HFF-Myc (cell line): ENCODE measurements around the gene MRPS18A.

ENCODE experiments used
- DNase-seq: peaks from one replicate; pipeline ENCODE4 v3.0.0-alpha.2; 2011; ENCODE audit warnings: low read depth; ENCODE audit errors: extremely low read depth
- H3K4me3 ChIP-seq: replicated peaks from 2 replicates; pipeline ENCODE4 v1.5.1; 2011; ENCODE audit warnings: low read depth, mild to moderate bottlenecking, control low read depth, low read length
- CTCF ChIP-seq: IDR thresholded peaks from 2 replicates; pipeline ENCODE4 v1.5.1; 2012; ENCODE audit warnings: mild to moderate bottlenecking, low read depth, low read length, control low read depth; ENCODE audit errors: missing control alignments

MRPS18A gene

GRCh38 chr6:43677759-43678158 lies 9.8 kb downstream of the MRPS18A start:
- no peak for TF ChIP-seq CTCF
- no peak overlapping the region for H3K4me3 ChIP-seq
- DNase-seq = no peak

- no peak for DNase-seq
- no peak for TF ChIP-seq CTCF
- no peak overlapping the region for H3K4me3 ChIP-seq
These were observed 10.5 kb downstream of the MRPS18A start for GRCh38 chr6:43676962-43677606.

GRCh38 chr6:43674921-43675320 lies 12.7 kb downstream of the MRPS18A start:
- H3K4me3 ChIP-seq = no peak overlapping the region
- no peak for TF ChIP-seq CTCF
- DNase-seq = no peak

- H3K4me3 ChIP-seq = no peak overlapping the region
- no peak for DNase-seq
- TF ChIP-seq CTCF = no peak
These were observed 13.3 kb downstream of the MRPS18A start for GRCh38 chr6:43674291-43674690.

- no peak overlapping the region for H3K4me3 ChIP-seq
- TF ChIP-seq CTCF = no peak
- DNase-seq = no peak
These were observed 14.0 kb downstream of the MRPS18A start for GRCh38 chr6:43673444-43674084.

- no peak overlapping the region for H3K4me3 ChIP-seq
- no peak for TF ChIP-seq CTCF
- no peak for DNase-seq
These were observed 15.5 kb downstream of the MRPS18A start for GRCh38 chr6:43671801-43672690.
